H9 (cell line): ENCODE measurements around the gene ANKRD55. TPM values are rescaled to one million over a fixed set of nuclear protein-coding genes. Genes with fewer than 3 reads are reported as not detected.

Experiments
- DNase-seq: peaks from one replicate; pipeline ENCODE4 v3.0.0-alpha.2; 2017
- H2AFZ ChIP-seq: one replicate; pipeline ENCODE4 v1.6.1; 2013; ENCODE audit warnings: mild to moderate bottlenecking, low read length, control low read depth, moderate library complexity
- H2AK5ac ChIP-seq: 2 replicates; pipeline ENCODE4 v1.6.1; 2013; ENCODE audit warnings: low read length, control low read depth, mixed read lengths; ENCODE audit not compliant: insufficient read length
- H2BK120ac ChIP-seq: one replicate; pipeline ENCODE4 v1.6.1; 2013; ENCODE audit warnings: low read depth, mild to moderate bottlenecking, low read length, control low read depth, inconsistent platforms; ENCODE audit not compliant: poor library complexity, severe bottlenecking
- H2BK12ac ChIP-seq: 2 replicates; pipeline ENCODE4 v1.6.1; 2013; ENCODE audit warnings: low read length, control low read depth, mixed read lengths, low read depth; ENCODE audit not compliant: insufficient read length
- H2BK15ac ChIP-seq: 2 replicates; pipeline ENCODE4 v1.6.1; 2013; ENCODE audit warnings: low read depth, low read length, control low read depth
- H2BK20ac ChIP-seq: one replicate; pipeline ENCODE4 v1.6.1; 2013; ENCODE audit warnings: low read depth, mild to moderate bottlenecking, low read length, control low read depth, inconsistent platforms; ENCODE audit not compliant: poor library complexity, severe bottlenecking
- H2BK5ac ChIP-seq: 2 replicates; pipeline ENCODE4 v1.6.1; 2013; ENCODE audit warnings: low read length, control low read depth, mixed read lengths; ENCODE audit not compliant: insufficient read length
- H3K14ac ChIP-seq: 2 replicates; pipeline ENCODE4 v1.6.1; 2013; ENCODE audit warnings: low read length, control low read depth; ENCODE audit not compliant: insufficient read depth
- H3K18ac ChIP-seq: 2 replicates; pipeline ENCODE4 v1.6.1; 2013; ENCODE audit warnings: low read depth, mild to moderate bottlenecking, mixed read lengths, low read length, control low read depth; ENCODE audit not compliant: insufficient read length
- H3K23ac ChIP-seq: 2 replicates; pipeline ENCODE4 v1.6.1; 2013; ENCODE audit warnings: low read length, control low read depth, mixed read lengths, low read depth; ENCODE audit not compliant: insufficient read length
- H3K23me2 ChIP-seq: 2 replicates; pipeline ENCODE4 v1.6.1; 2013; ENCODE audit warnings: low read depth, mild to moderate bottlenecking, mixed read lengths, low read length, control low read depth; ENCODE audit not compliant: insufficient read length, poor library complexity, severe bottlenecking
- H3K27ac ChIP-seq: 2 replicates; pipeline ENCODE4 v1.5.1; 2013; ENCODE audit warnings: low read length, control low read depth, mixed read lengths, low read depth; ENCODE audit not compliant: insufficient read length
- H3K27me3 ChIP-seq: 2 replicates; pipeline ENCODE4 v1.6.1; 2013; ENCODE audit warnings: low read length, control low read depth, inconsistent platforms; ENCODE audit not compliant: insufficient read depth
- H3K4ac ChIP-seq: 2 replicates; pipeline ENCODE4 v1.6.1; 2013; ENCODE audit warnings: low read depth, mild to moderate bottlenecking, control low read depth, inconsistent platforms, low read length, moderate library complexity
- H3K4me1 ChIP-seq: 2 replicates; pipeline ENCODE4 v1.6.1; 2013; ENCODE audit warnings: low read length, control low read depth, inconsistent platforms; ENCODE audit not compliant: insufficient read depth
- H3K4me2 ChIP-seq: 2 replicates; pipeline ENCODE4 v1.6.1; 2013; ENCODE audit warnings: low read length, control low read depth, mixed read lengths; ENCODE audit not compliant: insufficient read length, insufficient read depth
- H3K56ac ChIP-seq: 2 replicates; pipeline ENCODE4 v1.6.1; 2013; ENCODE audit warnings: low read depth, mild to moderate bottlenecking, mixed read lengths, low read length, control low read depth; ENCODE audit not compliant: insufficient read length
- H3K79me1 ChIP-seq: 2 replicates; pipeline ENCODE4 v1.6.1; 2013; ENCODE audit warnings: low read depth, mild to moderate bottlenecking, moderate library complexity, low read length, control low read depth, inconsistent platforms; ENCODE audit not compliant: insufficient read depth, poor library complexity, severe bottlenecking
- H3K79me2 ChIP-seq: 2 replicates; pipeline ENCODE4 v1.6.1; 2013; ENCODE audit warnings: low read length, control low read depth, inconsistent platforms; ENCODE audit not compliant: insufficient read depth
- H3K9ac ChIP-seq: 2 replicates; pipeline ENCODE4 v1.6.1; 2013; ENCODE audit warnings: low read length, control low read depth, mixed read lengths; ENCODE audit not compliant: insufficient read length; ENCODE audit errors: extremely low read depth
- H3K9me3 ChIP-seq: one replicate; pipeline ENCODE4 v1.6.1; 2013; ENCODE audit warnings: low read depth, low read length, inconsistent platforms; ENCODE audit not compliant: control insufficient read depth
- H3T11ph ChIP-seq: one replicate; pipeline ENCODE4 v1.6.1; 2013; ENCODE audit warnings: mild to moderate bottlenecking, low read length, control low read depth, inconsistent platforms
- H4K20me1 ChIP-seq: one replicate; pipeline ENCODE4 v1.6.1; 2013; ENCODE audit not compliant: control insufficient read depth, insufficient read length, insufficient read depth
- H4K5ac ChIP-seq: 2 replicates; pipeline ENCODE4 v1.6.1; 2013; ENCODE audit warnings: low read depth, mild to moderate bottlenecking, mixed read lengths, low read length, control low read depth; ENCODE audit not compliant: insufficient read length
- H4K8ac ChIP-seq: replicated peaks from 2 replicates; pipeline ENCODE4 v1.6.1; 2013; ENCODE audit warnings: low read length, control low read depth, mixed read lengths, low read depth; ENCODE audit not compliant: insufficient read length
- H4K91ac ChIP-seq: 2 replicates; pipeline ENCODE4 v1.6.1; 2013; ENCODE audit warnings: low read depth, mild to moderate bottlenecking, moderate library complexity, mixed read lengths, low read length, control low read depth; ENCODE audit not compliant: insufficient read length
- H3K27ac Mint-ChIP-seq, 3 experiments: 2 replicates in 2 of 3; 3 replicates in 1 of 3; pipeline ENCODE4 v1.8.0; 2020 to 2021; ENCODE audit warnings: mixed read lengths in 3 of 3, mild to moderate bottlenecking in 1 of 3, moderate library complexity in 1 of 3
- H3K27me3 Mint-ChIP-seq: 2 replicates; pipeline ENCODE4 v1.8.0; 2021; ENCODE audit warnings: low read depth, mild to moderate bottlenecking, moderate library complexity, mixed read lengths
- H3K36me3 Mint-ChIP-seq, 3 experiments: 2 replicates in 2 of 3; 3 replicates in 1 of 3; pipeline ENCODE4 v1.8.0; 2020 to 2021; ENCODE audit warnings: low read depth in 3 of 3, mixed read lengths in 3 of 3; ENCODE audit not compliant: insufficient read depth in 1 of 3
- H3K4me1 Mint-ChIP-seq, 2 experiments: 2 replicates each; pipeline ENCODE4 v1.8.0; 2020; ENCODE audit warnings: mixed read lengths in 2 of 2
- H3K4me3 Mint-ChIP-seq, 2 experiments: 2 replicates in 1 of 2; 3 replicates in 1 of 2; pipeline ENCODE4 v1.8.0; 2020 to 2021; ENCODE audit warnings: mild to moderate bottlenecking in 2 of 2, mixed read lengths in 2 of 2, moderate library complexity in 1 of 2
- H3K9me3 Mint-ChIP-seq, 2 experiments: 2 replicates in 1 of 2; 3 replicates in 1 of 2; pipeline ENCODE4 v1.8.0; 2020; ENCODE audit warnings: mild to moderate bottlenecking in 2 of 2, mixed read lengths in 2 of 2, moderate library complexity in 1 of 2
- CTCF ChIP-seq: fragments of 200-600 bp; sonication (generic); conservative IDR thresholded peaks from 3 replicates; pipeline ENCODE4 v1.8.0; 2021; ENCODE audit warnings: antibody characterized with exemption, mild to moderate bottlenecking
- WGBS: extraction: QIAGEN DNeasy Blood & Tissue Kit; methylation state at CpG from one replicate; pipeline ENCODE4 v1.1.7; 2013; ENCODE audit warnings: missing lambda C conversion rate, low lambda C conversion rate, mixed read lengths; ENCODE audit not compliant: insufficient read length; ENCODE audit errors: extremely low coverage; 5-methylcytosine and 5-hydroxymethylcytosine counted together
- total RNA-seq: library from RNA; stranded (reverse); gene quantifications from 2 replicates; pipeline ENCODE4 v1.2.1, GENCODE V29; 2021

Gene ANKRD55
- total RNA-seq, 1 experiment from 2014 or later: not detected

GRCh38 chr5:56253126-56253525 is 20.0 kb upstream of the ANKRD55 start:
- no peak overlapping the region for H2BK5ac ChIP-seq
- H3T11ph ChIP-seq: no peak overlapping the region
- no peak overlapping the region for H2AK5ac ChIP-seq
- no peak overlapping the region for H2BK120ac ChIP-seq
- no peak overlapping the region for H3K4me3 Mint-ChIP-seq
- no peaks in the 10 kb centered on the region for H3K4me1 Mint-ChIP-seq
- H3K23ac ChIP-seq: no peak overlapping the region
- no peaks in the 10 kb centered on the region for H3K4me1 ChIP-seq
- H4K20me1 ChIP-seq: no peaks in the 10 kb centered on the region
- H2BK15ac ChIP-seq: no peak overlapping the region
- H3K27ac ChIP-seq: no peak overlapping the region
- H3K27ac Mint-ChIP-seq: no peak overlapping the region
- DNase-seq: no peak
- no peaks in the 10 kb centered on the region for H3K27me3 ChIP-seq
- WGBS: no CpG with 5 or more reads among the region's 2 CpGs
- H2BK12ac ChIP-seq: no peak overlapping the region
- H3K9me3 ChIP-seq: no peaks in the 10 kb centered on the region
- no peak overlapping the region for H3K18ac ChIP-seq
- no peak overlapping the region for H2AFZ ChIP-seq
- H3K27me3 Mint-ChIP-seq: peaks cover 2% of the 10 kb centered on the region; the same call in 1 of the 2 replicates
- no peak overlapping the region for H3K56ac ChIP-seq
- no peak overlapping the region for H4K8ac ChIP-seq
- TF ChIP-seq CTCF: no peak
- no peaks in the 10 kb centered on the region for H3K23me2 ChIP-seq
- no peak overlapping the region for H3K9ac ChIP-seq
- no peak overlapping the region for H3K4ac ChIP-seq
- peaks cover 5 to 11% of the 10 kb centered on the region in 2 experiments; a peak in 4 of 5 replicates for H3K9me3 Mint-ChIP-seq
- no peak overlapping the region for H4K5ac ChIP-seq
- H4K91ac ChIP-seq: no peak overlapping the region
- no peaks in the 10 kb centered on the region for H3K79me2 ChIP-seq
- H3K36me3 Mint-ChIP-seq: peaks cover 0 to 8% (median 5%) of the 10 kb centered on the region in 3 experiments; a peak in 3 of 7 replicates
- no peak overlapping the region for H3K14ac ChIP-seq
- H2BK20ac ChIP-seq: no peak overlapping the region
- no peak overlapping the region for H3K4me2 ChIP-seq
- no peaks in the 10 kb centered on the region for H3K79me1 ChIP-seq
